Measurements from ENCODE around the gene KLK6.

The KLK6 gene

GRCh38 chr19:50916069-50916468 lies 53.3 kb downstream of the KLK6 start:
- no peak for DNase-seq (ENCODE audit: low read depth, low spot score)
- no peak for TF ChIP-seq CTCF (IDR thresholded peaks at IDR 0.05; ENCODE audit: low read depth, low read length)
- H3K4me3 ChIP-seq (ENCODE audit: low read depth, low read length): no peak overlapping the region
- in situ Hi-C loops (cut with HindIII; ENCODE audit: low sequenced_read_pairs): no loop called here

- H3K4me3 ChIP-seq (ENCODE audit: low read depth, low read length): no peak overlapping the region
- in situ Hi-C loops (cut with HindIII; ENCODE audit: low sequenced_read_pairs): no loop called here
- no peak for TF ChIP-seq CTCF (IDR thresholded peaks at IDR 0.05; ENCODE audit: low read depth, low read length)
- DNase-seq (ENCODE audit: low read depth, low spot score): no peak
Measured at GRCh38 chr19:50912727-50913716, 56.4 kb downstream of the KLK6 start.

DNA sequence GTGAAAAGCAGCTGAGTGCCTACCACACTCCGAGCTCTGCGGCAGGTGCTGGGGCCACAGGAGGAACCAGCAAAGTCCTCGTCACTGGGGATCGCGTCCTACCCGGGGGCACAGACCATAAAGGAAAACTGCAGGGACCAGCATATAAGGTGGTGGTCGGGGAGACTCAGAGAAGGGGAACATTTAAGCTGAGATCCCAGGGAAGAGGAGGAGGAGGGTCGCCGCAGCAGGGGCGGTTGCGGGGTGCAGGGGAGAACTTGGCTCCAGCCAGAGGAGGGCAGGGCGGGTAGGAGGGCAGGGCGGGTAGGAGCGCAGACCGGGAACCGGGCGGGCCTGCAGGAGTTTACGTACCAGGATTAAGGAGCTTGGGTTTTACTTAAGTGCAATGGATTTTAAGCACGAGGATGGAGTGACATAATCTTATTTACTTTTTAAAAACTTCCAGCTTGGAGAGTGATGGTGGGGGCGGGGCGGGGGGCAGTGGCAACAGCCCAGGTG lies 57.2 kb downstream of the KLK6 start:
- in situ Hi-C loops (cut with HindIII; ENCODE audit: low sequenced_read_pairs): no loop called here
- TF ChIP-seq CTCF (IDR thresholded peaks at IDR 0.05; ENCODE audit: low read depth, low read length): no peak
- no peak for DNase-seq (ENCODE audit: low read depth, low spot score)
- no peak overlapping the region for H3K4me3 ChIP-seq (ENCODE audit: low read depth, low read length)

DNA sequence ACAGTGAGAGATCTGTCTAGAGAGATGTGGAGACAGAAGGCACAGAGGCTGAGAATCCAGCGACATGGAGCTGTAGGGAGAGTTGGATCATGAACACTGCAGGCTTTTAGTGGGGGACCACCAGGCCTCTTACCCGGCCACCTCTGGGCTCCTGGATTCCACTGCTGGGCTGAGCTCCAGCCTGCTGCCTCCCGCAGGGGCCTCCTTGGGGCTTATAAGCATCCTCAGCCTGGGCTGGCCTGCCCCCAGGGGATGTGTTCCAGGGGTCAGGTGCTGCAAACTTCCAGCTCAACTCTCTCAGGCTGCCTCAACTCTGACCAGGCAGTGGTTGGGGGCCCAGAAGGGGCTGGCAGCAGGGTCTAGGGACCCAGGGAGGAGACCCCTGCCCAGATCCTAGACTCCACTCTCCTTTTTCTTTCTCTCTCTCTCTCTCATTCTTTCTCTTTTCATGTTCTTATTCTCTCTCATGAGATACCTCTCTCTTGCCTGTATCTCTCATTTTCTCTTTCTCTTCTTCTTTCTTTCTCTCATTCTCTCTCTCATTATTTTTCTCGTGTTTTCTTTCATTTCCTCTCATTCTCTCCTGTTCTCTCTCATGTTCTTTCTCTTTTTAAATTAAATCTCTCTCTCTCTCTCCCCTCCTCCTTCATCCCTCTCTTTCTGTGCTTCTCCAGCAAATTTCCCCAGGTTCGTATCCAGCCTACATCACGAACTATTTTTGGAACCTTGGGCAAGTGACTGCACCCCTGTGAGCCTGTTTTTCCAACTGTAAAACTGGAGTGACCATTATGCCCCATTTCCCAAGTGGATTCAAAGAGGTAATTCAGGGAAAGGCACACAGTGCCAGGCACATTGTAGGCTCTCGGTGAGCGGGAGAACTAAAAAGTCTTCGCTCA lies 57.9 kb downstream of the KLK6 start, which contains the start of gene KLK4:
KLK4 (minus strand) TSS at position 190 of the 896 bp plus-strand sequence. CDS start 657 bp downstream, outside the sequence.
- in situ Hi-C loops (cut with HindIII; ENCODE audit: low sequenced_read_pairs): no loop called here
- TF ChIP-seq CTCF (IDR thresholded peaks at IDR 0.05; ENCODE audit: low read depth, low read length): no peak
- no peak for DNase-seq (ENCODE audit: low read depth, low spot score)
- H3K4me3 ChIP-seq (ENCODE audit: low read depth, low read length): no peak within 1 kb of the TSS

DNA sequence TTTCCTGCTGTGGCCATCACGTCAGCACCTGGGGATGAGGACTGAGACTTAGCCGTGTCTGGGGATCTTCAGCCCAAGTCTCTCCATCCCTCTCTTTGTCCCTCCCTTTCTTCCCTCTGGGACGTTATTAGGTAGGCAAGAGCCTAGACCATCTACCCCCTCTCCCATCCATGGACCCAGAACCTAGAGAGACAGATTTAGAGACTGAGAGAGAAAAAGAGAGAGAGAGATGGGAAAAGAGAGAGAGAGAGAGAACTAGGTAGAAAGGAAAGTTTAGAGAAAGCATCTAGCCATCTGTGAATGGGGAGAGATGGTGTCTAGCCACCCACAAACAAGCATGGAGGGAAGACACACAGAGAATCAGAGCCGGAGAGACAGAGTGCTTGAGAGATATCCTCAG lies 58.7 kb downstream of the KLK6 start:
- no peak overlapping the region for H3K4me3 ChIP-seq (ENCODE audit: low read depth, low read length)
- in situ Hi-C loops (cut with HindIII; ENCODE audit: low sequenced_read_pairs): no loop called here
- no peak for TF ChIP-seq CTCF (IDR thresholded peaks at IDR 0.05; ENCODE audit: low read depth, low read length)
- no peak for DNase-seq (ENCODE audit: low read depth, low spot score)

Data from astrocyte of the spinal cord (primary cell).